GM10266 (cell line): ENCODE results near the gene EXOC6B.

ENCODE experiments used
- DNase-seq: peaks from one replicate; pipeline ENCODE4 v3.0.0; 2012; ENCODE audit errors: extremely low spot score
- TF ChIP-seq, protein P1 (sequence below): IDR thresholded peaks from 2 replicates; pipeline ENCODE4 v1.5.1; 2012; ENCODE audit warnings: mild to moderate bottlenecking, low read depth; ENCODE audit not compliant: control insufficient read depth, insufficient read depth; ENCODE audit errors: missing control alignments

Gene EXOC6B

DNA sequence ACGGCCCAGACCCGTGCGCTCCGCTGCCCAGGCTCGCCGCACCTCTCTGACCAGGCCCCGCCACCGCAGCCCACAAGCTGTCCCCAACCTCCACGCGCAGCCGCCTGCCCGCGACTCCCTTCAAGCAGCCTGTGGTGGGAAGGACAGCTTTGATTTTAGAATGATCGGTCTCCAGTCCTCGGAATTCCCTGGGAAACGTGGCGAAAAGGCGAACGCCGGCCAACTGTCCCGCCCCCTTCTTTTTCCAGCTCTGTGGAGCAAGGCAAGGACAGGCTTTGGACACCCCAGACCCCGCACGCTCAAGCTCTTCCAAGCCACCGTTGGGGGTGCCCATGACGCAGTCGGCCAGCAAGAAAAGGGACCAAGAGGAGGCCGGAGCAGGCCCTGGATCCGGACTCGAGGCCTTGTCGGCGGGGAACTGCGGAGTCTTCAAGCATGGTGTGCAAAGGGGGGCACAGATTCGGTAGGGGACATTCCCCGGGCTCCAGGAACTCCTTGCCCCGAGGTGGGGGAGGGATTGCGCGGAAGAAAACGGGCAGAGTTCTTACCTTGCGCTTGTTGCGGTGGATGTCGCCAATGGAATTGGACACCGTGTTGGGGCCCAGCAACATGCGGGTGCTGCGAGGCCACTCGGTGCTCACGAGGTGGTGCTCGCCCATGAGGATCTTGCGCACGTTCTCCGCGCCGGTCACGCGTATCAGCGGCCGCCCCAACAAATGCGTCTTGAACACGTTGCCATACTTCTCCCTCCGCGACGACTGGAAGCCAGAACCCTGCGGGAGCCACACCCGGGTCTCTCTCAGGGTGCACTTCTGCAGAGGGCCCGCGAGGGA is 682.2 kb downstream of the EXOC6B start:
- DNase-seq, result no peak
- TF ChIP-seq, protein P1, sequence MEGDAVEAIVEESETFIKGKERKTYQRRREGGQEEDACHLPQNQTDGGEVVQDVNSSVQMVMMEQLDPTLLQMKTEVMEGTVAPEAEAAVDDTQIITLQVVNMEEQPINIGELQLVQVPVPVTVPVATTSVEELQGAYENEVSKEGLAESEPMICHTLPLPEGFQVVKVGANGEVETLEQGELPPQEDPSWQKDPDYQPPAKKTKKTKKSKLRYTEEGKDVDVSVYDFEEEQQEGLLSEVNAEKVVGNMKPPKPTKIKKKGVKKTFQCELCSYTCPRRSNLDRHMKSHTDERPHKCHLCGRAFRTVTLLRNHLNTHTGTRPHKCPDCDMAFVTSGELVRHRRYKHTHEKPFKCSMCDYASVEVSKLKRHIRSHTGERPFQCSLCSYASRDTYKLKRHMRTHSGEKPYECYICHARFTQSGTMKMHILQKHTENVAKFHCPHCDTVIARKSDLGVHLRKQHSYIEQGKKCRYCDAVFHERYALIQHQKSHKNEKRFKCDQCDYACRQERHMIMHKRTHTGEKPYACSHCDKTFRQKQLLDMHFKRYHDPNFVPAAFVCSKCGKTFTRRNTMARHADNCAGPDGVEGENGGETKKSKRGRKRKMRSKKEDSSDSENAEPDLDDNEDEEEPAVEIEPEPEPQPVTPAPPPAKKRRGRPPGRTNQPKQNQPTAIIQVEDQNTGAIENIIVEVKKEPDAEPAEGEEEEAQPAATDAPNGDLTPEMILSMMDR, result no peak

DNA sequence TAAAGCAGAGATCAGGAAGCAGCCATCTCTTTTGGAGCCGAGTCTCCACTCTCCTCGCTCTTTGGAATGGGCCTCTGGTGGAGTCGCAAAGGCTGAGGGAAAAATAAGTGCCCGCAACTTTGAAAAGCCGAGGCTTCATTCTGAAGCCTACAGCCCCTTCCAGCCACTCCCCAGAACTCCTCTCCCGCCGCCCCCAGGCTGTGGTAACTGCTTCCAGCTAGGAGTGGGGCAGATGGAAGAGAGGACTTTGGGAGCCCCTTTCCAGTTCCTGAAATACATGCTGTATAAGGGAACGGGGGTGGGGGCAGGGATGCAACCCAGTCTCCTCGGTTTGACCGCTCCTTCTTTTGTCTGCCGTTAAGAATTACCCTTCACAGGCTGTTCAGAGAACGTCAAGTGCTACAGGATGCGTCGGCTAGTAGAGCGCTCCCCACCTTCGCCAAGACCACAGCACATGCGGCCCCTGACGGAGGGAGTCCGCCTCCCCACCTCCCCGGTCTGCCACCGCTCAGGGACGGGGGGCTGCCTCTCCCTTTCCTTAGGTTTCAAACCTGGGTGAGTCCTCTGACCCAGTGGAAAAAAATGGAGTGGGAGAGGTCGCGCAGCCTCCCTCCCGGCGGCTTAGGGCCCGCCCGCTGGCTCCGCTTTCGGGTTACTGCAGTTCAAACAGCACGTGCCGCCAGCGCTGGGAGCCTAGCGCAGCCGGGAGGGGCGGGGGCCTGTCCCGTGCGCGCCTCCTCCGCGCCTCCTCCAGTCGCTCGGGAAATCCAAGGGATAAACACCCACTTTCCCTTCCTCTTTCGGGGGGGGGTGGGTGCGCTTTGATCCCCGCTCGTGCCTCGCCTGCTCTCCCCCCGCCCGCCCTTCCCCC is 683.0 kb downstream of the EXOC6B start:
- TF ChIP-seq, protein P1, result no peak
- no peak for DNase-seq

DNA sequence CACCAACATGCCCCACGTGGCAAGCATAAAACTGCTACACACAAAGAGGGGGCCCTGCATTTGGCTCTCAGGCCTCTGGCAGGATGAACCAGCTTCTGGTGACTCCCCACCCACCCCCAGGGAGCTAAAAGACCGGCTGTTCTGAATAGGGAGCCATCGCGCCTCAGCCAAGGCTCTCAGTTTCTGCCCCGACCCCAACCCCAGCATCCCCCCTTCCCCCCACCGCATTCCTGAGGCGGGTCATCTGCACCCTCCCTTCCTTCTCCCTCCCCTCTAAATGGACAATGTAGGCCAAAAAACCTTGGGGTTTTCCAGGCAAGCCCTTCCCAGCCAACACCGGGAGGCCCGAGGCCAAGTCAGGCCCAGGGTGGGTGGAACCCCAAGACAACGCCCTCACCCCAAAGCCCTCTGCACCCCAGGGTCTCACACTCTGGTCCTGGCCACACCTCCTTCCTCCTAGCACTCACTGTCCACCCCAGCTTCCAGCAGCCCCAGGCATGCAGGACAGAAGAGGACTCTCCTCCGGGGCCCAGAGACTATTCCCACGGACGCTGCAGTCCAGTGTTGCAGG is 683.9 kb downstream of the EXOC6B start:
- DNase-seq, result no peak
- TF ChIP-seq, protein P1, result no peak

DNA sequence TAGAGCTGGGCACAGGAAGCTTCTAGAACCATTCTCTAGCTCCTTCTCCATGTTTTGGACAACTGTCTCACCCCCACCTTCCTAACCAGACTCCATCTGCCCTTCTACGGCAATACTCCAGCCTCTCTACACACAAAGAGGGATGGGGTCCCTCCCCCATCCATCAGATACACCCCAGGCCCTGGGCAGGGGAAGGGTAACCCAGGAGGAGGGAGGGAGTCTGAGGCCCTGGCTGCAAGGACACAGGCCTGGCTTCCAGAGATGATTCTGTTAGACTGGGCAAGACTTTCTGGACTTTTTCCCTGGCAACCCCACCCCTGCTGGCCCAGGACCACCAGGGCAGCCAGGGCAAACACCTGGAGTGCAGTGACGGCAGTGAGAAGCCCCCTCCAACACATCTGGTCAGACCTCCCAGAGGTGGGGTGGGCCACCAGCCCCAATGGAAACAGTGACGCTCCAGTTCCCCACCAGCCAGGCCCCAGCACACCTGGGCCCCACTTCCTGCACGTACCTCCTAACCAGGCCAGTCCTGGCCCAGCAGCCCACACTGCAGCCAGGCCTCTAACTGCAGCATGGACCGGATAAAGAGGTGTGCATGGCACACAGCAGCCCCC is 684.7 kb downstream of the EXOC6B start:
- no peak for DNase-seq
- TF ChIP-seq, protein P1, result no peak

DNA sequence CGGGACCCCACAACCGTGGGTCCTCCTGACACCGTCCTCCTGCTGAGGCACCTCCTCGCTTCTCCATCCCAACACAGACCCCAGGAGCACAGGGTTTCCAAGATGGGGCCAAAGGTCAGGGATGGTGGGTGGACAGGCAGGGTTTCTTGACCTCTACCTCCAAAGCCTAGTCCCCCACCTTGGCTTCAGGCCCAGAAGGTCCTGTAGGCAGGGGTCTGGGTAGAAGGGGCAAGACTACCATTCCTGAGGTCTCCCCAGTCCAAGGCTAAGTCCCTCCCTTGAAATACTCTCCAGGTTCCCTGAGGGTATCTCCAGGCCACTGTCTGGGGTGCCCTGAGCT is 685.2 kb downstream of the EXOC6B start:
- DNase-seq, result no peak
- TF ChIP-seq, protein P1, result no peak

DNA sequence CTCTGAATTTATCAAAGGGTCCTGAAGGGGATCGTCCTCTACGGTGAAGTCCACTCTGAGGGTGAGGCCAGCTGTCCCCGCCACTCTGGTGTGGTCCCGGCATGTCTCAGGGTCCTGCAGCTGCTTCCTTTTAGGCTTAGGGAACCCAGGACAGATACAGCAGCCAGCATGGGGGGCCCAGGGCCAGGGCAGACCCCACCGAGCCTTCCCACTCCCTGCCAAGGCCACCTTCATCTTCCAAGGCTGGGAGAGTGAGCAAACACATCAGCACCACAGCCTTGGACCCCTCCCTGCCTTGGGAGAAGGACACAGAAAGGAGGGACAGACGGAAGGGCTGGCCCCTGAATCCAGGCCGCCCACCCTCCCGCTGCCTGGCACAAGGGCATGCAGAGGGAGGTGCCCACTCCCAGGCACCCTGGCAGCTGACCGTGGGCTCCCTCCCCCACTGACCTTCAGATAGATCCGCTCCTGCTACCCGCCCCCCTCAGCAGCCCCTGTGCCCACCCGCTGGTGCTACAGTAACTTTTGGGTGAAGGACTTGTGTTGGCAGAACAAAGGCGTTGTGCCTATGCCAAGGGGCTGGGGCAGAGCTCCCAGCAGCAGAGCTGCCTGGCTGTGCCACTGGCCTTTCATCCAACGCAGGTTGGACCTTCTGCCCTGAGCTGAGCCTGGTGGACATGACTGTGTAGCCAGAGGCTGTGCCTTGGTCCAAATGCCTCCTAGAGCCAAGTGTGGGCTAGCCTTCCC is 685.8 kb downstream of the EXOC6B start:
- TF ChIP-seq, protein P1, result no peak
- DNase-seq, result no peak
